MCF 10A (cell line): ENCODE data around the gene CES3. TPM values are rescaled to one million over a fixed set of nuclear protein-coding genes. Genes with fewer than 3 reads are reported as not detected.
A peak's percentile ranks its signal among the peaks of the same experiment; 100 is the strongest.

ENCODE experiments used
- BruUV-seq: library from RNA; stranded (reverse); fragments of 400-500 nt; replicated peaks from 2 replicates; lab custom pipeline; 2021; lab: Mats Ljungman, UMichigan
- CTCF ChIA-PET: fragments of 300-600 bp; sonication (Branson Sonifier 250); formaldehyde crosslinking; extraction: SDS; loops from one replicate; lab custom pipeline; 2021; ENCODE audit warnings: antibody characterized with exemption, inconsistent platforms; lab: Yijun Ruan, JAX
- POLR2A ChIA-PET: fragments of 300-600, 350-650 bp; sonication (Branson Sonifier 250); formaldehyde crosslinking; extraction: SDS; loops from one replicate; lab custom pipeline; 2020; ENCODE audit warnings: antibody characterized with exemption, inconsistent platforms; lab: Yijun Ruan, JAX
- DNase-seq: peaks from one replicate; pipeline ENCODE4 v3.0.0-alpha.2; 2018; ENCODE audit not compliant: unreplicated experiment
- H3K27ac Mint-ChIP-seq: one replicate; pipeline ENCODE4 v1.8.0; 2022; ENCODE audit warnings: mild to moderate bottlenecking, low read depth, mixed read lengths; ENCODE audit not compliant: unreplicated experiment
- H3K27me3 Mint-ChIP-seq: one replicate; pipeline ENCODE4 v1.8.0; 2022; ENCODE audit warnings: mixed read lengths; ENCODE audit not compliant: insufficient read depth, unreplicated experiment
- H3K36me3 Mint-ChIP-seq: one replicate; pipeline ENCODE4 v1.8.0; 2022; ENCODE audit warnings: mild to moderate bottlenecking, moderate library complexity, mixed read lengths; ENCODE audit not compliant: insufficient read depth, unreplicated experiment
- H3K4me1 Mint-ChIP-seq: one replicate; pipeline ENCODE4 v1.8.0; 2022; ENCODE audit warnings: mixed read lengths; ENCODE audit not compliant: insufficient read depth, unreplicated experiment
- H3K4me3 Mint-ChIP-seq: one replicate; pipeline ENCODE4 v1.8.0; 2022; ENCODE audit warnings: mild to moderate bottlenecking, moderate library complexity, mixed read lengths; ENCODE audit not compliant: unreplicated experiment
- H3K9me3 Mint-ChIP-seq: one replicate; pipeline ENCODE4 v1.8.0; 2022; ENCODE audit warnings: mixed read lengths; ENCODE audit not compliant: unreplicated experiment
- intact Hi-C: fragments of 100-400 bp; cut with micrococcal nuclease; formaldehyde crosslinking; loops from 2 replicates; pipeline ENCODE4 v1.14.1; 2022
- total RNA-seq: library from RNA; stranded (reverse); gene quantifications from 2 replicates; pipeline ENCODE4 v1.2.3, GENCODE V29; 2022
- TF ChIP-seq, protein P1 (sequence below): fragments of 200-600 bp; IDR thresholded peaks from one replicate; pipeline ENCODE4 v1.8.0; 2022; ENCODE audit warnings: antibody characterized with exemption, mild to moderate bottlenecking; ENCODE audit not compliant: unreplicated experiment

The CES3 gene
- total RNA-seq, 1 experiment from 2014 or later, result 0.65 TPM

DNA sequence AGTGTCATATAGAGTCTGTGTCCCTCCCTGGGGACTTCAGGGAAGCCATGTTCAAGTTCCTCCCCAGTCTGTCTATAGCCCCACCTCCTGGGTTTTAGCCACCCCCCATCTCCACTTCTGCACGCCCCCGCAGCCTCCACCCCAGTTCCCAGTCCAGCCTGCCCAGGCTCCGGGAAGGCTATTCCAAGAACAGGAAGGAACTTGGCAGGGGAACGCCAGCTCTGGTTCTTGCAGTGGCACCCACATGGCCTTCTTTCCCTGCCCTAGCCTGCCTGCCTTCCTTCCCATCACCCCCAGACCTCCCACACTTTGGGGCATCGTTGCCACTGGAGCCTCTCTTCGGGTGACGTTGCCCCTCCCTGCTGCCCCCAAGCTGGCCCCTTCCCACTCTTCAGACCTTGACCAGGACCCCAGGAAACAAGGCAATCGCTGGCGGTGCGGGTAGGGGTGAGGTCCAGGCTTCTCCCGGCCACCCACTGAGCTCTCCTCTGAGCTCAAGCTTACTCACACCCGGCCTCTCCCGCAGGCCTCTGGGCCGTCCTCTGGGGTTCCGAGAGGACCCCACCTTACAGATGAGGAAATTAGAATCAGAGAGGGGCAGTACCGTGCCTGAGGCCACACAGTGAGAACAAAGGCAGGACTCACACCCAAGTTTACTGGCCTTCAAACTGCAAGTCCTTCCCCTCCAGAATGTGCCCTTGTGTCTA lies 18.1 kb downstream of the CES3 start:
- no peak overlapping the region for H3K4me3 Mint-ChIP-seq
- H3K9me3 Mint-ChIP-seq, result no peaks in the 10 kb centered on the region
- POLR2A ChIA-PET, result interaction anchor here (0.8 to 1.2 kb wide), 2 partner anchors 51 to 219 kb away, joined by 3 read pairs; no protein-coding TSS in a partner anchor
- CTCF ChIA-PET, result interaction anchor here (0.6 to 5.1 kb wide), 16 partner anchors 10 to 463 kb away, joined by 3 to 45 read pairs (median 5); partner anchors contain the start of gene CES3
- H3K36me3 Mint-ChIP-seq, result no peaks in the 10 kb centered on the region
- H3K4me1 Mint-ChIP-seq, result peaks cover 5% of the 10 kb centered on the region
- DNase-seq, result peak; percentile 71
- intact Hi-C loops, result no loop called here
- no TSS peak for BruUV-seq
- H3K27ac Mint-ChIP-seq, result peak overlapping the region; percentile 46
- TF ChIP-seq, protein P1, sequence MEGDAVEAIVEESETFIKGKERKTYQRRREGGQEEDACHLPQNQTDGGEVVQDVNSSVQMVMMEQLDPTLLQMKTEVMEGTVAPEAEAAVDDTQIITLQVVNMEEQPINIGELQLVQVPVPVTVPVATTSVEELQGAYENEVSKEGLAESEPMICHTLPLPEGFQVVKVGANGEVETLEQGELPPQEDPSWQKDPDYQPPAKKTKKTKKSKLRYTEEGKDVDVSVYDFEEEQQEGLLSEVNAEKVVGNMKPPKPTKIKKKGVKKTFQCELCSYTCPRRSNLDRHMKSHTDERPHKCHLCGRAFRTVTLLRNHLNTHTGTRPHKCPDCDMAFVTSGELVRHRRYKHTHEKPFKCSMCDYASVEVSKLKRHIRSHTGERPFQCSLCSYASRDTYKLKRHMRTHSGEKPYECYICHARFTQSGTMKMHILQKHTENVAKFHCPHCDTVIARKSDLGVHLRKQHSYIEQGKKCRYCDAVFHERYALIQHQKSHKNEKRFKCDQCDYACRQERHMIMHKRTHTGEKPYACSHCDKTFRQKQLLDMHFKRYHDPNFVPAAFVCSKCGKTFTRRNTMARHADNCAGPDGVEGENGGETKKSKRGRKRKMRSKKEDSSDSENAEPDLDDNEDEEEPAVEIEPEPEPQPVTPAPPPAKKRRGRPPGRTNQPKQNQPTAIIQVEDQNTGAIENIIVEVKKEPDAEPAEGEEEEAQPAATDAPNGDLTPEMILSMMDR, result no peak
- no peaks in the 10 kb centered on the region for H3K27me3 Mint-ChIP-seq

DNA sequence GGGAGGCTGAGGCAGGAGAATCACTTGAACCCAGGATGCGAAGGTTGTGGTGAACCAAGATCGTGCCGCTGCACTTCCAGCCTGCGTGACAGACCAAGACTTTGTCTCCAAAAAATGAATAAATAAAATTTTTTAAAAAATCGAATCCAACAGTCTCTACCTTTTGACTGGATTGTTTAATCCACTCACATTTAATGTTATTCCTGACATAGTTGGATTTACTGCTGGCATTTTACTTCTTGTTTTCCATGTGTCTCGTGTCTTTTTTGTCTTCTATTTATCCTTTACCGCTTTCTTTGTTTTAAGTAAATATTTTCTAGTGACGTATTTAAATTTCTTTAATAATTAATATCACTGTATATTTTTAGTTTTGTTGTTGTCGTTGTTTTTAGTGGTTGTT lies 22.0 kb downstream of the CES3 start:
- no peaks in the 10 kb centered on the region for H3K36me3 Mint-ChIP-seq
- DNase-seq, result no peak
- intact Hi-C loops, result no loop called here
- H3K27ac Mint-ChIP-seq, result no peak overlapping the region
- ChIA-PET CTCF (interaction anchor here (0.6 to 1.2 kb wide), 6 partner anchors 30 to 508 kb away, joined by 3 to 6 read pairs (median 3); no protein-coding TSS in a partner anchor), POLR2A (interaction anchor here (0.7 kb wide), 1 partner anchor 18 kb away, joined by 3 read pairs; no protein-coding TSS in a partner anchor)
- H3K27me3 Mint-ChIP-seq, result no peaks in the 10 kb centered on the region
- peaks cover 4% of the 10 kb centered on the region for H3K4me1 Mint-ChIP-seq
- H3K9me3 Mint-ChIP-seq, result no peaks in the 10 kb centered on the region
- TF ChIP-seq, protein P1, result no peak
- BruUV-seq, result no TSS peak
- H3K4me3 Mint-ChIP-seq, result no peak overlapping the region

DNA sequence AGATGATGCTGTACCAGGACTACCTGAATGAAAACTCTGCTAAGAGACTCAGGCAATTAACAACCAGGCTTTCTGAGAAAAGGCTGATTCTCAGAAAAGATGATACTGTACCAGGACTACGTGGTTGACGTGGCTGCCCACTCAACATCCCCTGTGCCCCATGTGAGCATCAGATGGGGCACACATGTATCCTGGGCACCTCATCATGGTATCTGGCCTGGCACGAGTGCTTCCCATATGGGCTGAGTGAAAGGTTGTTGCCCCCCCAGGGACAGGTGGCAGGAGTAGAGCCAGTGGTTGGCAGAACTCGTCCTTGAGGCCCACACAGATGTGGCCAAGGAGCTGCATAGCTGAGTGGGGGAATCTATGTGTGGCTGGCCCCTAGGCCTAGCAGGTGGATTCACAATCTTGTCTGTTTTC lies 23.8 kb downstream of the CES3 start:
- DNase-seq, result no peak
- H3K4me1 Mint-ChIP-seq, result peaks cover 16% of the 10 kb centered on the region
- no peaks in the 10 kb centered on the region for H3K27me3 Mint-ChIP-seq
- H3K27ac Mint-ChIP-seq, result no peak overlapping the region
- intact Hi-C loops, result no loop called here
- BruUV-seq, result no TSS peak
- TF ChIP-seq, protein P1, result no peak
- POLR2A ChIA-PET, result interaction anchor here (0.6 to 1.5 kb wide), 2 partner anchors 123 to 228 kb away, joined by 3 read pairs; no protein-coding TSS in a partner anchor
- no peaks in the 10 kb centered on the region for H3K9me3 Mint-ChIP-seq
- H3K4me3 Mint-ChIP-seq, result no peak overlapping the region
- CTCF ChIA-PET, result interaction anchor here (0.7 kb wide), 2 partner anchors 38 to 145 kb away, joined by 3 read pairs; no protein-coding TSS in a partner anchor
- H3K36me3 Mint-ChIP-seq, result no peaks in the 10 kb centered on the region

DNA sequence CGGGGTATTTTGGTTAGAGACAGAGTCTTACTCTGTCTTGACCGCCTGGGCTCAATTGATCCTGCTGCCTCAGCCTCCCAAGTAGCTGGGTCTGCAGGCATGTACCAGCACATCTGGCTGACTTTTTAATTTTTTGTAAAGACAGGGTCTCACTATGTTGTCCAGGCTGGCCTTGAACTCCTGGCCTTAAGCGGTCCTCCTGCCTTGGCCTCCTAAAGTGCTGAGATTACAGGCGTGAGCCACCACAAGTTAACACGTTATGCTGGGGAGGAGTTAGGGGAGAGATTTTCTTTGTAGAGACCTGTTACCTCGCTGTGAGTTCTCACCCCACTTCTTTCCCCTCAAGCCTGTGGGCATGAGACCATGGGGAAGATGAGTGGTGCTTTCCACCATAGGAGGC lies 25.5 kb downstream of the CES3 start:
- Mint-ChIP-seq H3K36me3 (no peaks in the 10 kb centered on the region), H3K9me3 (no peaks in the 10 kb centered on the region), H3K27me3 (no peaks in the 10 kb centered on the region), H3K4me1 (peaks cover 16% of the 10 kb centered on the region), H3K27ac (no peak overlapping the region), H3K4me3 (no peak overlapping the region)
- CTCF ChIA-PET, result interaction anchor here (0.6 to 0.7 kb wide), 3 partner anchors 34 to 163 kb away, joined by 3 read pairs; no protein-coding TSS in a partner anchor
- intact Hi-C loops, result no loop called here
- no peak for DNase-seq
- no TSS peak for BruUV-seq
- POLR2A ChIA-PET, result interaction anchor here (1.5 kb wide), 1 partner anchor 227 kb away, joined by 3 read pairs; no protein-coding TSS in a partner anchor
- TF ChIP-seq, protein P1, result no peak
